Bone marrow (tissue), 2 donors: ENCODE data around the gene NLN.
"Not testable (repeated sequence)": the region's sequence is repeated elsewhere in the genome, so short reads cannot be mapped to it uniquely, and the experiment has no call there.

Experiments used
- DNase-seq, 2 donors: peaks; one replicate each; lab custom pipeline; 2025; lab: John Stamatoyannopoulos, UW

The NLN gene

DNA sequence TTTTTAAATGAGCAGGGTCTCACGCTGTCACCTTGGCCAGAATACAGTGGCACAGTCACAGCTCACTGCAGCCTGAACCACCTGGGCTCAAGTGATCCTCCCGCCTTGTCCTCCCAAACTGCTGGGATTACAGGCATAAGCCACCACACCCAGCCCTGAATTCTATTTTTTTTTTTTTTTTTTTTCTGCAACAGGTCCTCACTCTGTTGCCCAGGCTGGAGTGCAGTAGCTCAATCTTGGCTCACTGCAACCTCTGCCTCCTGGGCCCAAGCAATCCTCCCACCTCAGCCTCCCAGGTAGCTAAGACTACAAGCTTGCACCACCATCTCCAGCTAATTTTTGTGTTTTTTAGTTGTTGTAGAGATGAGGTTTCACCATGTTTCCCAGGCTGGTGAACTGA, 51.0 kb downstream of the NLN start:
- not testable (repeated sequence) for DNase-seq

DNA sequence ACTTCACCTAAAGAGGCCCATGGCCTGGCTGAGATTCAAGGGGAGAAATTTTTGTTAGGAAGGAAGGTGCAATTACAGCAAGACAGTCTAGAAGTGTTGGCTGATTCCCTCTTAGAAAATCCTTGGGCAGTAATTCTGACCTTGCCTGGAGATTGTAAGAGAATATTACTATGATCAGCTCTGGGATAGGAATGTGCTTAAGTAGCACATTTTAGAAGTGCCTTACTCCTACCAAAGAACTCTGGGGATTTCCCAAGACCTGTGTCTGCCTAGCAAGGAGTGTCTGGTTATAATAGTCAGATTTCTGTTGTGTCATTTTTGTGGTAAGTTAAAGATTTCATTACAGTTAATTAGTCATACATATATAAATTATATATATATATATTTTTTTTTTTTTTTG, 52.3 kb downstream of the NLN start:
- DNase-seq, result peak in 1 of 2 donors; percentile 10

DNA sequence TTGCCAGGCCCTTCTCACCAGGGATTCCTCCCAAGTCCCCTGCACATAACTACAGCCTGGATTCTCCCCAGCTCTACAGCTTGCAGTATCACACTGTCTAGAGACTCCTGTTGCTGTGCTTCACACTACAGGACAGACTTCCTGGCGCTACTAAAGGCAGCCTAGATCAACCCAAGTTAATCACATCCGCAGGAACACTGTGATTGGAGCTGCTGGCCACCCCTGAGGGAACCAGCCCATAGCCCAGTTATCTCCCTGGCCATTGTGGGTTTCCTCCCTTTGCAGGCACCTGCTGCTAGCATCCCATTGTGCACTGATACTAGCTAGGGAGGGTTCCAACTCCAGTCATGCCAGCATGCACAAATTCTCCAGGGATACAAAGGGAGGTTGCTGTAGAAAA, 53.5 kb downstream of the NLN start:
- no peak for DNase-seq

GRCh38 chr5:65776441-65777141, 54.6 kb downstream of the NLN start:
- DNase-seq, result no peak

GRCh38 chr5:65778126-65778525, 56.1 kb downstream of the NLN start:
- DNase-seq, result no peak

- DNase-seq, result peak in 1 of 2 donors; percentile 43
Measured at GRCh38 chr5:65779643-65780042, 57.6 kb downstream of the NLN start.

DNA sequence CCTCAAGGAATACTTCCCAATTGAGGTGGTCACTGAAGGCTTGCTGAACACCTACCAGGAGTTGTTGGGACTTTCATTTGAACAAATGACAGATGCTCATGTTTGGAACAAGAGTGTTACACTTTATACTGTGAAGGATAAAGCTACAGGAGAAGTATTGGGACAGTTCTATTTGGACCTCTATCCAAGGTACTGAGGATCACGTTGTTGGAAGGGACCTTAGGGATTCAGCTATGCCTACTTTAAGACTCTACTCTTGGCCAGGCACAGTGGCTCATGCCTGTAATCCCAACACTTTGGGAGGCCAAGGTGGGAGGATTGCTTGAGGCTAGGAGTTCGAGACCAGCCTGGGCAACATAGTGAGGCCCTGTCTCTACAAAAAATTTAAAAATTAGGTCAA, 66.3 kb downstream of the NLN start:
- not testable (repeated sequence) for DNase-seq

GRCh38 chr5:65790371-65791163, 68.6 kb downstream of the NLN start:
- DNase-seq, result peak; percentile 8 to 60

DNA sequence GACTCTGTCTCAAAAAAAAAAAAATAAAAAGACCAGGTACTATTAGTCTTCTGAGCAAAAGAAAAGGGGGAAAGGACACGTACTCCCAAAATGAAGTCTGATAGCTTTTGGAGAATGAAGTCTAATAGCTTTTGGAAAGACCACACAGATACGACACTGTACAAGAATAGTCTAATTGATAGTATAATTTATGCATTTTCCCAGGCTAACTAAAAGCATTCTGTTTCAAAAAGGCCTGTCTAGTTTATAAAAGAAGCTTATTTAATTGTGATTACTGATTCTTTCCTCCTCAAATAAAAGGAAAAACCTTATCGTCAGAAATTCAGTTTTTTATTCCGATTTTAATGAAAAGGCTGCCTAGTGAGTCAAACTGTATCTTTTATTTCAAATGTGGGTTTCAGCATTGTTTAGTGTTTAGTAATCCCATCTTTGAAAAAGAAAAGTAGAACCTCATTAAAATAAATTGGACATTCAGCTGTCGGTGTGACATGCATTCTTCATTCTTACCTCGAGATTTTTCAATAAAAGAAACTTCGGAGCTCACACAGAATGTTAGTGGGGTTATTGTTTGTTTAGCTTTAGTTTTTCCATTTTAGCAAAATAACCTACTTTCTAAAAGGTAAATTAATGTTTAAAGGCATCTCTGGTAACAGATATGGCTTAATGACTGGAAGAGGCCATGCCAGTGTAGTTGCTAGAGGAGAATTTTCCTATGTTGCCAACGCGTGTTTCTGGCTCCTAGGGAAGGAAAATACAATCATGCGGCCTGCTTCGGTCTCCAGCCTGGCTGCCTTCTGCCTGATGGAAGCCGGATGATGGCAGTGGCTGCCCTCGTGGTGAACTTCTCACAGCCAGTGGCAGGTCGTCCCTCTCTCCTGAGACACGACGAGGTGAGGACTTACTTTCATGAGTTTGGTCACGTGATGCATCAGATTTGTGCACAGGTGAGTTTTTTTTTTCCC, 70.0 kb downstream of the NLN start:
- no peak for DNase-seq

DNA sequence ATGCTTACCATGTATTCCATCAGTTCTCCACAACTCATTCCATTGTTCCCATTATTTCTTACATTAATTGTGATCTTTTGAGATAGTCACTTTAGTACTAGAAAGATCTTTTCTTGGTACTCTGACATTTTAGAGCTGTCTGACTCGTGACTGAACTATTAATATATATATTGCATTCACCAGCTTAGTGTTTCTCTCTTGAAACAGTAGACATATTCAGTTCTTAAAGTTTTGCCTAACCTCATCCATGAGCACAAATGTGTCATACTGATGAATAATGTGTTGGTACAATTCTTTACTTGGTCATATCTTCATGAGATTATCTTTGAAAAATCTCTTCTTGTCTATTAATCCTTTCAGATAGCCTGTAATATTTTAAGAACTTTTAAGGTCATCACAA, 74.3 kb downstream of the NLN start:
- DNase-seq, result no peak

GRCh38 chr5:65796751-65797316, 74.8 kb downstream of the NLN start:
- no peak for DNase-seq

- no peak for DNase-seq
Measured at GRCh38 chr5:65797481-65797880, 75.5 kb downstream of the NLN start.

DNA sequence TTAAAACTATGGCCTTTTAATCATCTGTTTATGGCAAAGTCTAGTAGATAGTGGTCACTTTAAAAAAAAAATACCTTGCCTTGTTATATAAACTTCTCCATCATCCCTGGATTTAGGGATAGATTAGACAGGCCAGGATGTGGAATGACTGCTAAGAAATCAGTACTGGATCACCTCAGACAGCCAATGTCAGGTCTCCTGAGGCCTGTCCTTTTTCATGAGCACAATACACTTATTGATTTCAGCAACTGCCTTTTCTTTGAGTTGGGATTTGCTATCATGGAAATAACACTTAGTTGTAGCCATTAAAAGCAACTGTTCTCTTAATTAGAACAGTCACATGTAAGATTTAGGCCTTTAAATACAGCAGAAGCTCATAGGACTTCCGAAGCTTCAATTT, 77.9 kb downstream of the NLN start:
- DNase-seq, result no peak

- DNase-seq, result no peak
Measured at GRCh38 chr5:65800775-65801174, 78.8 kb downstream of the NLN start.

- no peak for DNase-seq
Measured at GRCh38 chr5:65801352-65801783, 79.4 kb downstream of the NLN start.

GRCh38 chr5:65802080-65802479, 80.1 kb downstream of the NLN start:
- DNase-seq, result no peak

DNA sequence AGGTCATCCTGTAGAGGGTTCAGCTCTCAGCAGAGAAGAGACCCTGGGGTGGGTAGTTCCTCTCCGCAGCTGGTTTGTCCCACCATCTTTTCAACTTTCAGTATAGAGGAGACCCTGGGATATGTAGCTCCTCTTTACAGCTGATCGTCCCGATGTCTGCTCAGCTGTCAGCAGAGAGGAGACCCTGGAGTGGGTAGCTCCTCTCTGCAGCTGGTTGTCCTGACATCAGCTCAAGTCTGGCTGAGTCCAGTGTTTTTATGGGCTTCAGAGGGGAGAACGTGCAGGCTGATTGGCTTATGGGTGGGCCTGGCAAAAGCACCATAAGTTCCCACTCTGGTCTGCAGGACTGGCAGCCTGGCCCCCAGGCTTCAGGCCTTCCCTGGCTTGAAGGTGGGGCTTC, 80.8 kb downstream of the NLN start:
- no peak for DNase-seq

DNA sequence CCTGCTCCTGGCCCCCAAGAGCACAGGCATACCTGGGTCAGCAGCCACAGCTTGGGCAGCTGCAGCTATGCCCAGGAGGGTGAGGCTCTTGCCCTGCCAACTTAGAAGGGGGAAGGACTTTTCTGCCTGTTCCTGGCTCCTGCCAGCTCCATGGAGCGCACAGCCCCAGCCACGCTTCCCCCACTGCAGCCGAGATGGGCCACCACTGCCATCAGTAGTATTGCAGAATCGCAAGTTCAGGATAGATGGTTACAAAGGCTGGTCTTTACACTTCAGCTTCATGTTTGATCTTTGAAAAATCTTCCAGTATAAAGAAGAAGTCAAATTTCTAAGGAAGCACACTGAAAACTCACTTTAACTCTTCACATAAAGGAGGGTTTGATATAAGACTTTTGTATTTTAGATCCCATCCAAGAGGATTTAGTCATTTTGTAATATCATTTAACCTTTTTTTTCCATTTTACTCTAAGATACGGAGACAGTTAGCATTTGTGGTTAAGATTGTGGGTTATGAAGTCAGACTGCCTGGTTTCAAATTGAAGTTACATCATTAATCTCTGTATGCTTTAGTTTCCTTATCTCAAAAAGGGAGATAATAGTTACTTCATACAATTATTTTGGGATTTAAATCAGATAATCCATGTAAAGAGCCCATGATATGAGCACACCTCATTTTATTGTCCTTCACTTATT, 81.8 kb downstream of the NLN start:
- no peak for DNase-seq

DNA sequence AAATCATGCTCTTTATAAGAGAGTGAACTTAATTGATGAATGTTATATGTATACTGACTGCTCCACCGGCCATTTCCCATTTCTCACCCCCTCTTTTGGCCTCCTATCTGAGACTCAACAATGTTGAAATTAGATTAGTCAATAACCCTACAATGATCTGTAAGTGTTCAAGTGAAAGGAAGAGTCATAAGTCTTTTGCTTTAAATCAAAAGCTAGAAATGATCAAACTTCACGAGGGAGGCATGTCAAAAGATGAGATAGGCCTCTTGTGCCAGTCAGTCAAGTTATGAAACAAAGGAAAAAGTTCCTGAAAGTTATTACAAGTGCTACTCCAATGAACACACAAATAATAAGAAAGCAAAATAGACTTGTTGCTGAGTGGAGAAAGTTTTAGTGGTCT, 83.1 kb downstream of the NLN start:
- DNase-seq, result no peak

GRCh38 chr5:65807494-65807893, 85.5 kb downstream of the NLN start:
- DNase-seq, result not testable (repeated sequence)

DNA sequence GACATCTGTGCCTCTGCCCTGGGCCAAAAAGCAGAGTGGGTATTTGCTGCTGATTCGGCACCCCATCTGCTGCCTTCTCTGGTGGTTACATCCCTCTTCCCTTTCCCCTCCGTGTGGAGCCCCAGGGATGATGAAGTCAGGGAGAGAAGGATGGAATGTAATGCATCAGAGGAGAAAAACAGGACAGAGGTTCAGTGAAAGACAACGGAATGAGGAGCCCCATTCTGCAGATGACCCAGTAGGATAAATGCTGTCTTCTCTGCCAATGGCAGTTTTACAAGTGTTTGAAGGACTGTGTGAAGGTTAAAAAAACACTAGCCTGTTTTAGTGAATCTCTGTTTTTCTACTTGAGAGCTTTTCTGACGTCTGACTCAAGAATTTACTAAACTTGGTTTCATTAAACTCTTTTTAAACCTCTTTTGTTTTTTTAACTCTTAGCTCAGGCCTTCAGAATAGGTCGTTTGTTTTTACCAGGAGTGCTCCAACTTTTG, 86.3 kb downstream of the NLN start:
- DNase-seq, result no peak
